ENCODE results near the gene ENPP1.
A peak's percentile ranks its signal among the peaks of the same experiment; 100 is the strongest.

The ENPP1 gene

DNA sequence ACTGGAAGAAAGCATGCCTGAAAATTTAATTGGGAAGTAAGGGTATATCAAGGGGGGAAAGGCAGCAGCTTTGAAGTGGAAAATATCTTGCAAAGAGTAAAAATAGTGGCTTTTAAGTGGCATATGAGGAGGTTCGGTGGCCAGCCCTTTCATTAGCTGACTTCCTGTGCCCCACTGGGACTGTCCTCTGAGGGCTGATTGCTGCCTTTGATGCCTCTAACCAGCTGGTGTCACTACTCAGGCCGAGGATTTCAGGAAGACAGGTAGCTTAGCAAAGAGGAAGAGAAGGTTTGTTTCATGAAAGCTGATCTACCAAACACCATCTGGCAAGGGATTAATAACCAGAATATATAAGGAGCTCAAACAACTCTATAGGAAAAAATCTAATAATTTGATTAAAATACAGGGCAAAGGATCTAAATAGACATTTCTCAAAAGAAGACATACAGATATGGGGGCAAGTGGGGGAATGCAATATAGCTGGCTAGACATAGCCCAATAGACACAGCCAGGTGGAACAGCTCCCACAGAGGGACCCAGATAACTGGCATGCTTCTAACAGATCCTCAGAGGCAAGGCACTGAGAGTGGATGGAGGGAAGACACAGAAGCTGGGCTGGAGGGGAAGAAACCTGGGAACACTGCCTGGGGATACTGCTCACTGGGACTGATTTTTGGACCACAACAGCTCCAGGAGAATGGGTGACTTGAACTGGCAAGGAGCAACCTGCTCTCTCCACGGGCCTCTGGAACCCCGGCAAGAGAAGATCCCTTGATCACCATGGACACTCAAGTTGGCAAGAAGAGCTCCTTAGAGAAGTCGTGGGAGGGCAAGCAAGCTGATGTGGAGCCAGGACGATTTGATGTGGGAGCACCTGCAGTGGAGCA lies 110.2 kb downstream of the ENPP1 start:
- peak; percentile 91 to 96 for DNase-seq

DNA sequence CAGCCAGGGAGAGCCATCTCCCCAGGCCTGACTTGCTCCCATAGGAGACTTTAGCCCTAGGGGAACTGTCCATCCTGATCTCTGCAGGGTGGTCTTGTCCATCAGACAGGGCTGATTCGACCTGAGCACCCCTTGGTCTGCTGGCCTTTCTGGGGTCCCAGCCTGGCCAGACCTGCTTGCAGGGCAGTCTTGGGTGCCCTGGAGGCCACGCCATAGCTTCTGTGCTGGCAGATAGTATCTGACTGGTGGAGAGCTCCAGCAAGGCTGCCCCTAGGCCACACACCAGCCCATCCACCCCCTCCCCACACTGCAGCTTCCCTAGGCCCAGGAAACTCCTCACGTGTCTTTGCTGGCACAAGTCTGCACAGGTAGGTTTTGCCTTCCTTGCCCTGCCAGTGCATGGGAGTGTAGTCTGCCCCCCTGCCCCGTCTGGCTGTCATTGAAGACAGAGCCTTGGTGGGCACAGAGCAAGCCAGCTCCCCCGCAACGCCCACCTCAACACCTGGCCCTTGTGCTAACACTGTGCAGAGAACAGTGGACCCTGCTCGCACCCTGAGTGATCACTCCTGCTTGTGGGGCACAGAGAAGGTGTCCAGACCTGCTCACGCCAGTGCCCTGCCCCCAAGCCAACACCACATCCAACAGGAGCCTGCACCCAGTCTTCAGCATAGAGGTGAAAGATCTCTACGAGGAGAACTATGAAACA lies 111.0 kb downstream of the ENPP1 start:
- DNase-seq: no peak

DNA sequence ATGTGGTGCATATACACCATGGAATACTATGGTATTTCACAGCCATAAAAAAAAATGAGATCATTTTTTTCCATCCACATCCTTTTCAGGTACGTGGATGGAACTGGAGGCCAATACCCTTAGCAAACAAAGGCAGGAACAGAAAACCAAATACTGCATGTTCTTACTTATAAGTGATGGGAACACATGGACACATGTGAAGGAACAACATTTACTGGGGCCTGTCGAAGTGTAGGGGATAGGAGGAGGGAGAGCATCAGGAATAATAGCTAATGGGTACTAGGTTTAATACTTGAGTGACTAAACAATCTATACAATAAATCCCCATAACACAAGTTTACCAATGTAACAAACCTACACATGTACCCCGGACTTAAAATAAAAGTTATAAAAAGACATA lies 112.8 kb downstream of the ENPP1 start:
- DNase-seq: no peak

DNA sequence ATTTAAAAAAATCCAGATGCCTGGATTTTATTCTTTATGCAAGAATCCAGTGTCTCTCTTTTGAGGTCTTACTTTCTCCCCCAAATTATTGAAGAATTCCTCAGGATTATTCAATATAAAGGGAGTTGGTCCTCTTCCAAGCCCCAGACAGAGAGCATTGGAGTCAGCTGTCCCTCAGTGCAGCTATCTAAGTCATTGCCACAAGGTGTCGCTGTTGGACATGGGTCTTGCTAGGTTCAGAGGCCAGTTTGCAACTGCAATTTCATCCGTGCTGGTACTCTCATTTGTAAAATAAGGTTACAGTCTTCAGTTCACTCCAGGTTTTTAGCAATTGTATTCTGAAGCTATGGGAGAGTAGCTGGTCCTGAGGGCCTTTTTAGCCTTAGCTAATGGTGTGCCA lies 115.5 kb downstream of the ENPP1 start:
- peak; percentile 53 to 76 for DNase-seq

DNA sequence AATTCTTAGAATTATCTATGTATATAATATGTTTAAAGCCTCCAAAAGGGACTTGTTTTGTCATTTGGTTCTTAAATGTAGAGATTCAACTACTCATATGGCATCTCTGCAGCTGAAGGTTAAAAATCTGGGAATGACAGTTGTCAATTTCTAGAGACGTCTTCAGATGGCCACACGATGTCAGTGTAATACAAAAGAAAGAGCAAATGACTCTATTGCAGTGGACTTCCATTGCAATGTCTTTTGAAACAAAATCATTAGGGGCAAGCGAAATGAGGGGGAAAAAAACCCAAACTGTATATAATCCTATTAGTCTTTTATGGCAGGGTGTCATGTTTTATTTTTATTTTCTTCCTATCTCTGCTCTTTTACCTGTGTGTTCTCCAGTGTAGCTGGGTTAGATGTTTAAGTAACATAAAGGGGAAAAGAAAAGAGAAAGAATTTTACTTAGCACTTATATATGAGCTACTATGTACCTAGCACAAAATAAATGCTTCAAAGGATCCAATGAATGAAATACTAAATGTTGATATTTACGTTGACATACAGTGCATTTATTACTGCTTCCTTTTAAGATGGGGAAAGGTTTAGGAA lies 117.2 kb downstream of the ENPP1 start:
- peak; percentile 52 to 78 for DNase-seq

DNA sequence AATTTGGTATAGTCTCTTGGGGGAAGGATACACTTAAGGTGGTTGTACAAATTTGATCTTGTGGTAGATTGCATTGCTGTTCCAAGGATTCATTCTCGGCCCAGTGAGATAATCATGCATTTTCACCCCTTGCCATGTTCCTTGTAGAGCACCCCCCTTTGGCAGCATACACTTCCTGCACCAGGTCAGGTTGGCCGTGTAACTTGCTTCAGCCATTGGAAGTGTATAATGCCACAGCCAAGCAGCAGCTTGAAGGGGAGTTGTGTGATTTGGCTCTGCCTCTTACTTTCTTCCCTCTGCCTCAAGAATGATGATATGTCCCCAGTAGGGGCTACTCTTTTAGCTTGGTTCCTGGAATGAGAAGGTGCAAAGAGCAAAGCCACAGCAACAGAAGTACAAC lies 121.4 kb downstream of the ENPP1 start:
- no peak for DNase-seq

DNA sequence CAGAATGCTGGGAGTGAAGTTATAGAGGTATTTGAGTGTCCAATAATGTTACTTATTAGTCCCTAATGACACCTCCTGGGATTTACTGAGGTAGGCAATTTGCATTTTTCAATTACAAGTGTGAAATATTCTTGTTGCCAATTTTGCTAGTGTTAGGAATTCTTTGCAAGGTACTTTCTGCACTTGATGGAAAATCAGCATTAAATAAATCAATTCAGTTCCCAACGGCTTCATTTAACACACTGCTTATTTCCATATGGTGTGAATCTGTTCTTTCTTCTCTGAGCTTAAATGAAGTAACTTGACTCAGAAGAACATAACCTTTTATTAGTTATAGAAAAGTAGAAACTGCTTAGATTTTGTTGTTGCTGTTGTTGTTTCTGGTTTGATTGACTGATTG lies 122.2 kb downstream of the ENPP1 start:
- DNase-seq: no peak

DNA sequence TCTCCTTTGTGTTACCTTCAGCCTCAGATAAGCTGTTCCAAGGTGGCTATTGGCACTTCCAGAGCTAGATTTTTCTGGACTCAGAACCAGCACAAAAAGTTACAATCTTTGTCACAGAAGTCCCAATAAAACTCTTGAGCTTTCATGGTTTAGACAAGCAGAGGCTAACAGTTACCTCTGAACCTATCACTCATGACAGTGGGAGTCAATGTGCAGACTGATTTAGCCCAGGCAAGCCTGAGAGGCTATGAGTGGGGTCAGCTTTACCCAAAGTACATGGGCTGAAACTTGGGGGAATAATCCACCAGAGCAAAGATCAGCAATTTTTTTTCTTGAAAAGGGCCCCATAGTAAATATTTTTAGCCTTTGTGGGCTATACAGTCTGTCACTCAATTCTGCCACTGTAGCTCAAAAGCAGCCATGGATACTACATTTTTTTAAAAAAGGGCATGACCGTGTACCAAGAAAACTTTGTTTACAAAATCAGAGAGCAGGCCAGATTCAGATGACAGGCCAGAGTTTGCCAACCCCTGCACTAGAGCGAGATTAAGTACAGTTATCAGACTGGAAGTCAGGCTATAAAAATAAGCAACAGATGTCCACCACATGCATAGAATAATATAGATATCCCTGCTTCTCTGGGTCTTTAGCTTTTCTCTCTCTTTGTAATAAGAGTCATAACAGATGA lies 123.4 kb downstream of the ENPP1 start:
- DNase-seq: peak in 1 of 2 experiments; percentile 47

DNA sequence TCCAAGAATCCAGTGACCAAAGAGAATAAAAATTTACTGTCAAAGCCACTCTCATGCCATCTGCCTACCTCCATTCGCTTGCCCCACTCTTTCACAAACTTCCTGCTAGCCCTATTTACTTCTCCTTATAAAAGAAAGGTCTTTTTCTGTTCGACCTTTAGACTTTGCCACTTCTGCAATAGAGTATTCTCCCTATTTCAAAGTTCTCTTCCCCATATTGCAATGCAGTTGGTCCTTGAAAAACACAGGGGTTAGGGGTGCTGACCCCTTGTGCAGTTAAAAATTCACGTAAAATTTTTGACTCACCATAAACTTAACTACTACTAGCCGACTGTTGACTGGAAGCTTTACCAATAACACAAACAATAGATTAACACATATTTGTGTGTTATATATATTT lies 128.3 kb downstream of the ENPP1 start:
- DNase-seq: no peak

DNA sequence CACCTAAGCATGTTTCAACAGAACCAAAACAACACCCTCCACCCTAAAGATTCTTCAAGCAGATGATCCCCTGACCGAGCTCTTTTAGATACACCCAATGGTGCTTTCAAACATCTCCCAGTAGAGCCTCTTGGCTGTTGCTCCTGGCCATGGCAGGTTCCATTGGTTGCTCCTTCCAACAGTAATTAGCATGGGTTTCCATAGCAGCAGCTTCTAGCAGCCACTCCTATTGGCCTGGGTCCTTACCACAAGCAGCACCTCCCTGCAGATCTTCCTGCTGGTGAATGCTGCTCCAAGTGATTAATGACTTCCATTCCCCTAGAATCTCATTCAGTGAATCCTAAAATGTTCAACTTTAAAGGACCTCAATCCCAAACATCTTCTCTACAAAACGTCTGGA lies 129.4 kb downstream of the ENPP1 start:
- no peak for DNase-seq

DNA sequence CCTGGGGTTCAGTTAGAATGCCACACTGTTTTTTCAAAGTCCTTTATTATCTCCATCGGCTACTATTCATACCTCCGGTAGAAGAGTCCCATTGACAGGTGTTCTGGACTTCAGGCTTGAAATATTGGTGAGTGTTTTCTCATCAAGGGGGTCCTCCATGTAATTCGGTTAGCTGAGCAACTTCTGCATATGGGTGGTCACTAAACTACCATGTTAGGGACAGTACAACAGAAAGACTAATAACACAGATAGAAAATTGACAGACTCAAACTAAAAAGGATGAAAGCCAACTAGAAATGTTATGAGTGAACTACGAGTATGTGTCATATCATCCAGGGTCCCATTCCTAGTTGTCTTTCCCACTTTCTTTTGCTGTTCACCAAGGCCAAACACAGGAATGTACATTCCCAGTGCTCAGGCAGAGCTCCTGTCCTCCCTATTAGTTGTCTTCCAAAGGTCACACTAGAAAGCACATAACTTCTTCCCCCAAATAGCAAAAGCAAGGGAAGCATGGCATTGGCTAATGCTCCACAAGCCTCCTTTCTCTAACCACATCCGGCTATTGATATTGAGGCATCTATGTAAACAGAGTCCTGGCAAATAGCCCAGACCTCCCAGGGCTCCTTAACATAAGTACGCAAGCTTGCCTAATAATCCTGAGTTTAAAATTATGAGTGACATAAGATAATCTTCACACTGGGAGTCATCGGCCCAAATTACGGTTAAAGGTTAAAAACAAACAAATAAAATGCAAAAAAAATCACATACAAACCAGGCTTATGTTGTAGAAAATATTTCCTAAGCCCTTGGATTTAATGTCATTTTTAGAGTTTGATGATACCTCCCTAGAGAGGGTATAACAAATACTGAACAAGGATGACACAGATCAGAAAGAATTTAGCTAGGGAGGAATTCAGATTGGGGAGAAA lies 130.1 kb downstream of the ENPP1 start:
- peak in 1 of 2 experiments; percentile 55 for DNase-seq
